K562 (cell line): ENCODE data around the gene ENPP7. TPM values are rescaled to one million over a fixed set of nuclear protein-coding genes. Genes with fewer than 3 reads are reported as not detected.

Source experiments
- ATAC-seq: fragments of 200-7000 bp; cut with Tn5 transposase; 3 replicates; pipeline ENCODE4 v1.9.1; 2020; ENCODE audit warnings: moderate library complexity
- BruUV-seq: library from RNA; stranded (reverse); fragments of 400-500 nt; replicated peaks from 2 replicates; lab custom pipeline; 2021; lab: Mats Ljungman, UMichigan
- CTCF ChIA-PET: fragments of 300-600 bp; formaldehyde crosslinking; extraction: SDS; loops from one replicate; lab custom pipeline; 2021; ENCODE audit warnings: low intra/inter-chr PET ratio; lab: Yijun Ruan, JAX
- POLR2A ChIA-PET: fragments of 300-600, 350-650 bp; sonication (Branson Sonifier 250); formaldehyde crosslinking; extraction: SDS; loops from one replicate; lab custom pipeline; 2021; ENCODE audit warnings: antibody characterized with exemption, inconsistent platforms; lab: Yijun Ruan, JAX
- DNase-seq, 4 experiments: peaks; one replicate each; pipeline versions ENCODE4 v3.0.0 to v3.0.0-alpha.2; 2011 to 2018; ENCODE audit warnings: low spot score in 3 of 4, mixed read lengths in 3 of 4; ENCODE audit errors: extremely low read depth in 1 of 4
- FAIRE-seq: peaks from 2 replicates; lab custom pipeline; 2011; peaks lifted over from hg19 to GRCh38; lab: Jason Lieb, UNC
- H2AFZ ChIP-seq: 2 replicates; pipeline ENCODE4 v1.6.0; 2011; ENCODE audit warnings: low read depth, low read length, control low read depth, inconsistent platforms
- H3K27ac ChIP-seq: fragments of 200-600 bp; 3 replicates; pipeline ENCODE4 v1.8.0; 2011; ENCODE audit warnings: low read depth, mild to moderate bottlenecking, control low read depth, inconsistent platforms, low read length, moderate library complexity, mixed read lengths; ENCODE audit errors: extremely low read depth
- H3K27me3 ChIP-seq, 2 experiments: fragments of 300-600 bp in 1 of 2; 2 replicates in 1 of 2; 3 replicates in 1 of 2; pipeline versions ENCODE4 v1.6.0 to v1.8.0; 2011; ENCODE audit warnings: inconsistent platforms in 2 of 2, low read length in 2 of 2, mild to moderate bottlenecking in 1 of 2, mixed read lengths in 1 of 2, moderate library complexity in 1 of 2; ENCODE audit not compliant: control insufficient read depth in 2 of 2, insufficient read depth in 2 of 2
- H3K36me3 ChIP-seq: fragments of 300-600 bp; 3 replicates; pipeline ENCODE4 v1.8.0; 2011; ENCODE audit warnings: mild to moderate bottlenecking, low read length, inconsistent platforms; ENCODE audit not compliant: control insufficient read depth, insufficient read depth
- H3K4me1 ChIP-seq, 2 experiments: fragments of 200-600 bp in 1 of 2; replicated peaks in 1 of 2; 2 replicates in 1 of 2; 3 replicates in 1 of 2; pipeline versions ENCODE4 v1.5.1 to v1.8.0; 2011; ENCODE audit warnings: inconsistent platforms in 2 of 2, low read length in 2 of 2, mild to moderate bottlenecking in 1 of 2, mixed read lengths in 1 of 2, moderate library complexity in 1 of 2; ENCODE audit not compliant: control insufficient read depth in 2 of 2, insufficient read depth in 2 of 2
- H3K4me2 ChIP-seq: 2 replicates; pipeline ENCODE4 v1.6.1; 2011; ENCODE audit warnings: low read length, control low read depth, inconsistent platforms, mixed read lengths; ENCODE audit not compliant: insufficient read depth
- H3K4me3 ChIP-seq: fragments of 200-600 bp; sonication (generic), shearing (Covaris generic); 2 replicates; pipeline ENCODE4 v1.5.1; 2016; ENCODE audit warnings: control low read depth, inconsistent platforms
- H3K79me2 ChIP-seq: fragments of 200-600 bp; 3 replicates; pipeline ENCODE4 v1.8.0; 2011; ENCODE audit warnings: low read length, inconsistent platforms; ENCODE audit not compliant: control insufficient read depth, insufficient read depth
- H3K9ac ChIP-seq, 2 experiments: 2 replicates each; pipeline versions ENCODE4 v1.6.0 to v1.6.1; 2011; ENCODE audit warnings: low read depth in 2 of 2, low read length in 2 of 2, control low read depth in 1 of 2, inconsistent platforms in 1 of 2, mild to moderate bottlenecking in 1 of 2, mixed read lengths in 1 of 2; ENCODE audit not compliant: insufficient read depth in 1 of 2
- H3K9me1 ChIP-seq: one replicate; pipeline ENCODE4 v1.6.0; 2011; ENCODE audit warnings: inconsistent platforms, mild to moderate bottlenecking, low read length, moderate library complexity; ENCODE audit not compliant: control insufficient read depth, insufficient read depth
- H3K9me3 ChIP-seq: replicated peaks from 2 replicates; pipeline ENCODE4 v1.5.1; 2011; ENCODE audit warnings: low read depth, low read length, inconsistent platforms; ENCODE audit not compliant: control insufficient read depth, insufficient read depth
- H4K20me1 ChIP-seq: replicated peaks from 2 replicates; pipeline ENCODE4 v1.6.1; 2011; ENCODE audit warnings: low read length, inconsistent platforms, mixed read lengths; ENCODE audit not compliant: control insufficient read depth, insufficient read depth
- E2F4 ChIP-seq: sonication (generic); formaldehyde crosslinking; IDR thresholded peaks from 2 replicates; pipeline ENCODE4 v1.8.0; 2022; ENCODE audit warnings: mild to moderate bottlenecking, low read depth, missing genetic modification reagents
- E2F6 ChIP-seq, 2 experiments: IDR thresholded peaks; 2 replicates each; pipeline ENCODE4 v1.6.1; 2011; ENCODE audit warnings: borderline replicate concordance in 1 of 2, control low read depth in 1 of 2, low read depth in 1 of 2, low read length in 1 of 2, mild to moderate bottlenecking in 1 of 2, mixed read lengths in 1 of 2, moderate library complexity in 1 of 2; ENCODE audit not compliant: insufficient read depth in 1 of 2, insufficient read length in 1 of 2, poor library complexity in 1 of 2, severe bottlenecking in 1 of 2; ENCODE audit errors: extremely low read depth in 1 of 2
- FOSL1 ChIP-seq: fragments of 200-800 bp; sonication (Bioruptor generic); conservative IDR thresholded peaks from 2 replicates; pipeline ENCODE4 v1.6.1; 2016; ENCODE audit warnings: missing genetic modification characterization, missing compliant biosample characterization
- MCM3 ChIP-seq: fragments of 450-650 bp; IDR thresholded peaks from 2 replicates; pipeline ENCODE4 v1.6.1; 2016
- NFIC ChIP-seq: fragments of 450-650 bp; IDR thresholded peaks from 2 replicates; pipeline ENCODE4 v1.6.1; 2017; ENCODE audit warnings: mild to moderate bottlenecking, inconsistent platforms
- TBP ChIP-seq: optimal IDR thresholded peaks from 2 replicates; pipeline ENCODE3; 2011; ENCODE audit warnings: low read depth, low read length, improper control_type of control experiment
- ZNF644 ChIP-seq: fragments of 200-800 bp; sonication (Bioruptor generic); IDR thresholded peaks from 2 replicates; pipeline ENCODE4 v1.6.1; 2016; ENCODE audit warnings: low read depth, missing genetic modification characterization, missing compliant biosample characterization
- ZNF740 ChIP-seq, 3 experiments: fragments of 200-800 bp in 1 of 3; sonication (Bioruptor generic) in 1 of 3; sonication (generic) in 1 of 3; formaldehyde crosslinking in 1 of 3; IDR thresholded peaks; 2 replicates each; pipeline versions ENCODE4 v1.6.1 to v1.8.0; 2016 to 2022; ENCODE audit warnings: mild to moderate bottlenecking in 2 of 3, missing compliant biosample characterization in 2 of 3, missing genetic modification characterization in 2 of 3, missing genetic modification reagents in 1 of 3
- WGBS: fragments of 100-300 bp; shearing (Covaris generic); methylation state at CpG from one replicate; pipeline ENCODE4 v1.1.6; 2016; ENCODE audit warnings: low coverage, mixed read lengths; ENCODE audit not compliant: insufficient coverage; ENCODE audit errors: missing lambda C conversion rate; 5-methylcytosine and 5-hydroxymethylcytosine counted together
- in situ Hi-C: fragments of 300-500 bp; cut with MboI; formaldehyde crosslinking; loops from 4 replicates; pipeline ENCODE4 v1.15.0; 2018; ENCODE audit warnings: inconsistent platforms, mixed read lengths
- intact Hi-C: fragments of 100-400 bp; cut with micrococcal nuclease; formaldehyde crosslinking; loops from 2 replicates; pipeline ENCODE4 v1.14.2; 2022
- polyA plus RNA-seq, 8 experiments: library from polyadenylated mRNA; depleted of rRNA in 4 of 8; stranded (reverse) in 5 of 8; unstranded in 3 of 8; fragments of >200 nt; fragmentation: Nextera tagmentation in 2 of 8; fragmentation: Illumina TruSeq in 1 of 8; extraction: Ambion mirVana in 2 of 8; extraction: Trizol in 1 of 8; gene quantifications; 2 replicates each; pipeline versions ENCODE4 v1.2.1 to v1.2.3, GENCODE V29; 2011 to 2014; ENCODE audit warnings: inconsistent platforms in 1 of 8, missing spikeins in 1 of 8
- total RNA-seq, 7 experiments: library from RNA; depleted of rRNA in 6 of 7; stranded (reverse); fragments of >200 nt in 6 of 7; fragmentation: Illumina TruSeq in 2 of 7; extraction: Trizol in 2 of 7; gene quantifications; 2 replicates each; pipeline versions ENCODE4 v1.2.1 to v1.2.3, GENCODE V29; 2011 to 2021; ENCODE audit warnings: low replicate concordance in 1 of 7

Gene ENPP7
- total and polyA plus RNA-seq, 9 of the 15 experiments (the other 6 are each of a cell fraction or from before 2014, with no cell fraction given): not detected

DNA sequence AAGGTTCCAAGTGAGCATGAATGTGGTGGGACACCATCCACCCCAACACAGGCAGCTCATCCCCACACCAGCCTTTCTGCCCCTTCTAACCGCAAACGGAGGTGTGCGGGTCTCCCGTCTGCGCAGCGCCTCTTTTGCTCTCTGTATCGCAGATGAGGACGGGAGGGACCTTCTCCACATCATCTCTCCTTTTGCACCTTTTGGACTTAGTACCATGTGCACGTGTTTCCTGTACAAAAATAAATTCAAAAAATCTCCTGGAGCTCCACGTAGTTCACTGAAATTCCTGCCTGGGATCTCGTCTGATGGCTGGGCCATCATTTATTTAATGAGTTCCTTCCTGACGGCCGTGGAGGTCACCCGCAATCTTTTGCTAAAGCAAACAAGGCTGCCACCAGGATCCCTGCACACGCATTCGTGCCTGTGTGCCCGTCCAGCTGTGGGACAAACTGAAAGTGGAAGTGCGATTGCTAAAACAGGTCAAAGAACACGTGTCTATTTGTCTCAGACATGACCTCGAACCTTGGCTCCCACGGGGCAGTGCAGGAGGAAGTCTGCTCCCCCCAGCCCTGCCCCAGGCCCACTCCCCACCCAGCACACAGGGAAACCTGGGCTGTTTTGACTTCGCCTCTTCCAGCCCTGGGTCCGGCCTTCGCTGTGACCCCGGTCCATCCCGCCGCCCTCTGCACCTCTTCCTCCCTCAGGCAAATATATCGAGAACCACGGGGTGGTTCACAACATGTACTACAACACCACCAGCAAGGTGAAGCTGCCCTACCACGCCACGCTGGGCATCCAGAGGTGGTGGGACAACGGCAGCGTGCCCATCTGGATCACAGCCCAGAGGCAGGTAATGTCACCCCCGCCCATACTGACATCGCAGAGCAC, 2.3 kb downstream of the ENPP7 start:
- intact Hi-C loops: no loop called here
- FAIRE-seq: no peak
- no peak for DNase-seq
- H3K36me3 ChIP-seq: no peaks in the 10 kb centered on the region
- no peak overlapping the region; the same call in 1 of the 2 replicates for H3K4me2 ChIP-seq
- no peak overlapping the region for H3K27ac ChIP-seq
- H3K4me3 ChIP-seq: no peak overlapping the region
- WGBS: 48% methylated on average over 34 of the region's 35 CpGs
- H3K4me1 ChIP-seq: peaks cover 4 to 48% of the 10 kb centered on the region in 2 experiments; a peak in 3 of 5 replicates
- ChIA-PET POLR2A (interaction anchor here (0.7 kb wide), 1 partner anchor 11 kb away, joined by 3 read pairs; no protein-coding TSS in a partner anchor), CTCF (no interaction called here)
- H4K20me1 ChIP-seq: no peaks in the 10 kb centered on the region
- no TSS peak for BruUV-seq
- peaks cover 11 to 28% of the 10 kb centered on the region in 2 experiments; a peak in 4 of 5 replicates for H3K27me3 ChIP-seq
- H3K9ac ChIP-seq: peak overlapping the region in 1 of 2 experiments; percentile 71; a peak in 2 of 4 replicates
- no peaks in the 10 kb centered on the region for H3K9me3 ChIP-seq
- no peaks in the 10 kb centered on the region for H3K9me1 ChIP-seq
- no peak for ATAC-seq
- no peaks in the 10 kb centered on the region for H3K79me2 ChIP-seq
- H2AFZ ChIP-seq: peak overlapping the region; percentile 48
- in situ Hi-C loops: no loop called here
- TF ChIP-seq NFIC (no peak), FOSL1 (tag) (no peak), E2F6 (IDR thresholded peaks at IDR 0.05; ENCODE audit: borderline replicate concordance in 1 of 2, extremely low read depth in 1 of 2, insufficient read depth in 1 of 2, insufficient read length in 1 of 2, low read depth in 1 of 2, low read length in 1 of 2, poor library complexity in 1 of 2, severe bottlenecking in 1 of 2) (no peak), ZNF644 (tag) (no peak), MCM3 (no peak), TBP (no peak), ZNF740 (CRISPR knock-in tag; IDR thresholded peaks at IDR 0.05) (0 out of 2 replicates have a peak, but pooled peaks have one; percentile 19), ZNF740 (tag; IDR thresholded peaks at IDR 0.05) (no peak), E2F4 (CRISPR knock-in tag) (no peak)
